HCT116 (cell line): ENCODE measurements around the gene FOXP2. TPM values are rescaled to one million over a fixed set of nuclear protein-coding genes. Genes with fewer than 3 reads are reported as not detected.

Source experiments
- ATAC-seq: fragments of 200-7000 bp; cut with Tn5 transposase; 2 replicates; pipeline ENCODE4 v1.9.1; 2020; ENCODE audit warnings: mild to moderate bottlenecking, moderate library complexity
- BruUV-seq: library from RNA; stranded (reverse); fragments of 400-500 nt; replicated peaks from 2 replicates; lab custom pipeline; 2021; lab: Mats Ljungman, UMichigan
- CTCF ChIA-PET: fragments of 300-600 bp; sonication (Branson Sonifier 250); formaldehyde crosslinking; loops from one replicate; lab custom pipeline; 2021; ENCODE audit warnings: antibody characterized with exemption; lab: Charles Lee
- POLR2A ChIA-PET: fragments of 300-600, 350-600 bp; sonication (Branson Sonifier 250); formaldehyde crosslinking; loops from one replicate; lab custom pipeline; 2021; ENCODE audit warnings: antibody characterized with exemption; lab: Charles Lee
- RAD21 ChIA-PET, 2 experiments: fragments of 300-600 bp; sonication (Branson Sonifier 250); formaldehyde crosslinking; loops; one replicate each; lab custom pipeline; 2023; ENCODE audit warnings: low total read pairs in 2 of 2; ENCODE audit not compliant: uncharacterized antibody in 2 of 2, unreplicated experiment in 2 of 2, low non-redundant PET in 1 of 2; lab: Charles Lee
- DNase-seq: peaks from one replicate; pipeline ENCODE4 v3.0.0-alpha.2; 2010; ENCODE audit warnings: low read depth, low spot score
- H2AFZ ChIP-seq: fragments of 200-600 bp; shearing (Covaris generic), sonication (generic); 2 replicates; pipeline ENCODE4 v1.6.1; 2017; ENCODE audit warnings: low read depth, mixed run types, mixed read lengths, antibody characterized with exemption, low read length; ENCODE audit not compliant: poor library complexity, severe bottlenecking
- H3K27ac ChIP-seq: 2 replicates; pipeline ENCODE4 v1.5.1; 2012; ENCODE audit warnings: low read depth, low read length
- H3K27me3 ChIP-seq: fragments of 200-600 bp; sonication (generic); 2 replicates; pipeline ENCODE4 v1.6.1; 2016; ENCODE audit warnings: mixed run types, low read length, mixed read lengths; ENCODE audit not compliant: insufficient read depth
- H3K36me3 ChIP-seq, 2 experiments: fragments of 200-500 bp in 1 of 2; fragments of 200-600 bp in 1 of 2; sonication (Bioruptor generic) in 1 of 2; sonication (generic) in 1 of 2; 2 replicates each; pipeline versions ENCODE4 v1.5.1 to v1.6.1; 2014 to 2016; ENCODE audit warnings: low read length in 2 of 2, inconsistent platforms in 1 of 2, mixed read lengths in 1 of 2, mixed run types in 1 of 2; ENCODE audit not compliant: insufficient read depth in 2 of 2, control insufficient read depth in 1 of 2
- H3K4me1 ChIP-seq, 2 experiments: fragments of 200-600 bp in 1 of 2; sonication (generic) in 1 of 2; 2 replicates each; pipeline versions ENCODE4 v1.5.1 to v1.6.1; 2012 to 2017; ENCODE audit warnings: low read length in 2 of 2, inconsistent platforms in 1 of 2, mild to moderate bottlenecking in 1 of 2, mixed read lengths in 1 of 2, mixed run types in 1 of 2, moderate library complexity in 1 of 2; ENCODE audit not compliant: insufficient read depth in 2 of 2, control insufficient read depth in 1 of 2
- H3K4me2 ChIP-seq: fragments of 200-600 bp; sonication (generic); 2 replicates; pipeline ENCODE4 v1.6.1; 2017; ENCODE audit warnings: mixed run types, low read length, mixed read lengths
- H3K4me3 ChIP-seq, 2 experiments: fragments of 200-600 bp in 1 of 2; sonication (generic) in 1 of 2; replicated peaks in 1 of 2; 2 replicates each; pipeline ENCODE4 v1.5.1; 2011 to 2016; ENCODE audit warnings: low read length in 2 of 2, control low read depth in 1 of 2, low read depth in 1 of 2, mild to moderate bottlenecking in 1 of 2, mixed read lengths in 1 of 2, mixed run types in 1 of 2
- H3K79me2 ChIP-seq: fragments of 200-600 bp; sonication (generic); 2 replicates; pipeline ENCODE4 v1.6.1; 2017; ENCODE audit warnings: mild to moderate bottlenecking, mixed run types, low read length, moderate library complexity, mixed read lengths; ENCODE audit not compliant: insufficient read depth
- H3K9ac ChIP-seq: fragments of 200-600 bp; sonication (generic); 2 replicates; pipeline ENCODE4 v1.6.1; 2016; ENCODE audit warnings: low read length, mixed read lengths
- H3K9me2 ChIP-seq: fragments of 200-600 bp; sonication (generic), shearing (Covaris generic); 2 replicates; pipeline ENCODE4 v1.6.1; 2017; ENCODE audit warnings: mixed run types, mild to moderate bottlenecking, moderate library complexity; ENCODE audit not compliant: insufficient read depth
- H3K9me3 ChIP-seq, 2 experiments: fragments of 200-500 bp in 1 of 2; fragments of 200-600 bp in 1 of 2; sonication (Bioruptor generic) in 1 of 2; sonication (generic) in 1 of 2; 2 replicates each; pipeline ENCODE4 v1.6.1; 2014 to 2017; ENCODE audit warnings: low read length in 2 of 2, mixed read lengths in 2 of 2, inconsistent platforms in 1 of 2, low read depth in 1 of 2, mild to moderate bottlenecking in 1 of 2, mixed run types in 1 of 2, moderate library complexity in 1 of 2; ENCODE audit not compliant: control insufficient read depth in 1 of 2, insufficient read depth in 1 of 2
- H4K20me1 ChIP-seq: fragments of 200-600 bp; sonication (generic), shearing (Covaris generic); 2 replicates; pipeline ENCODE4 v1.6.1; 2017; ENCODE audit warnings: mixed run types, mild to moderate bottlenecking, moderate library complexity; ENCODE audit not compliant: insufficient read depth
- ATF3 ChIP-seq: IDR thresholded peaks from 2 replicates; pipeline ENCODE4 v1.6.1; 2012
- CBX3 ChIP-seq: IDR thresholded peaks from 2 replicates; pipeline ENCODE4 v1.6.1; 2012; ENCODE audit warnings: low read depth
- CEBPB ChIP-seq: IDR thresholded peaks from 2 replicates; pipeline ENCODE4 v1.6.1; 2012; ENCODE audit warnings: low read depth
- EGR1 ChIP-seq: IDR thresholded peaks from 2 replicates; pipeline ENCODE4 v1.6.1; 2012; ENCODE audit warnings: low read depth
- ELF1 ChIP-seq: IDR thresholded peaks from 2 replicates; pipeline ENCODE4 v1.6.1; 2012; ENCODE audit warnings: low read depth, borderline replicate concordance
- EZH2 ChIP-seq: fragments of 200-600 bp; sonication (generic); IDR thresholded peaks from 2 replicates; pipeline ENCODE4 v1.6.1; 2017; ENCODE audit warnings: antibody characterized with exemption, mixed run types
- EZH2phosphoT487 ChIP-seq: fragments of 200-600 bp; IDR thresholded peaks from 2 replicates; pipeline ENCODE4 v1.6.1; 2018; ENCODE audit warnings: antibody characterized with exemption, borderline replicate concordance
- FOSL1 ChIP-seq: IDR thresholded peaks from 2 replicates; pipeline ENCODE4 v1.6.1; 2012; ENCODE audit warnings: low read depth
- JUND ChIP-seq: IDR thresholded peaks from 2 replicates; pipeline ENCODE4 v1.6.1; 2012
- POLR2A ChIP-seq: IDR thresholded peaks from 2 replicates; pipeline ENCODE4 v1.7.0; 2011; ENCODE audit warnings: borderline replicate concordance; ENCODE audit not compliant: insufficient read depth, insufficient read length; ENCODE audit errors: extremely low read depth
- RAD21 ChIP-seq: IDR thresholded peaks from 2 replicates; pipeline ENCODE4 v1.6.1; 2012; ENCODE audit warnings: low read depth, mild to moderate bottlenecking
- SIN3A ChIP-seq: IDR thresholded peaks from 2 replicates; pipeline ENCODE4 v1.6.1; 2012; ENCODE audit warnings: low read depth
- SP1 ChIP-seq: IDR thresholded peaks from 2 replicates; pipeline ENCODE4 v1.6.1; 2012; ENCODE audit warnings: low read depth
- TCF7L2 ChIP-seq: IDR thresholded peaks from 2 replicates; pipeline ENCODE4 v1.7.0; 2011; ENCODE audit warnings: borderline replicate concordance, inconsistent platforms; ENCODE audit not compliant: insufficient read depth, insufficient read length; ENCODE audit errors: extremely low read depth
- YY1 ChIP-seq: IDR thresholded peaks from 2 replicates; pipeline ENCODE4 v1.6.1; 2011; ENCODE audit warnings: low read length, low read depth, moderate library complexity, mild to moderate bottlenecking; ENCODE audit not compliant: insufficient replicate concordance; ENCODE audit errors: extremely low read depth
- ZFX ChIP-seq: fragments of 450-650 bp; IDR thresholded peaks from 2 replicates; pipeline ENCODE4 v1.6.1; 2017
- intact Hi-C: fragments of 100-400 bp; cut with micrococcal nuclease; formaldehyde crosslinking; loops from 2 replicates; pipeline ENCODE4 v1.10.0; 2022
- total RNA-seq: library from RNA; stranded (reverse); gene quantifications from one replicate; pipeline ENCODE4 v1.2.1, GENCODE V29; 2021; ENCODE audit not compliant: unreplicated experiment
- TF ChIP-seq, protein P1 (sequence below): IDR thresholded peaks from 2 replicates; pipeline ENCODE4 v1.6.1; 2012
- TF ChIP-seq, protein P2 (sequence below), 3 experiments: fragments of 200-600 bp in 1 of 3; sonication (generic) in 1 of 3; IDR thresholded peaks in 2 of 3; conservative IDR thresholded peaks in 1 of 3; 2 replicates each; pipeline ENCODE4 v1.5.1; 2012 to 2017; ENCODE audit warnings: low read depth in 2 of 3, low read length in 2 of 3, antibody characterized with exemption in 1 of 3, borderline replicate concordance in 1 of 3, control low read depth in 1 of 3, mild to moderate bottlenecking in 1 of 3, mixed read lengths in 1 of 3, mixed run types in 1 of 3, moderate library complexity in 1 of 3; ENCODE audit not compliant: insufficient read depth in 1 of 3
- TF ChIP-seq, protein P3 (sequence below): IDR thresholded peaks from 2 replicates; pipeline ENCODE4 v1.6.1; 2012; ENCODE audit warnings: low read depth

The FOXP2 gene
- total RNA-seq, 1 experiment from 2014 or later, result 2.5 TPM

GRCh38 chr7:114450431-114450830, 35.8 kb downstream of the FOXP2 start:
- POLR2A ChIA-PET, result no interaction called here
- intact Hi-C loops, result no loop called here
- H3K36me3 ChIP-seq, result no peaks in the 10 kb centered on the region
- H3K4me1 ChIP-seq, result no peaks in the 10 kb centered on the region
- H3K27ac ChIP-seq, result no peak overlapping the region
- no peaks in the 10 kb centered on the region for H3K79me2 ChIP-seq
- H2AFZ ChIP-seq, result no peak overlapping the region
- BruUV-seq, result no TSS peak
- no peak for ATAC-seq
- TF ChIP-seq YY1, result no peak
- TF ChIP-seq ELF1, result no peak
- TF ChIP-seq RAD21, result no peak
- TF ChIP-seq, protein P1, sequence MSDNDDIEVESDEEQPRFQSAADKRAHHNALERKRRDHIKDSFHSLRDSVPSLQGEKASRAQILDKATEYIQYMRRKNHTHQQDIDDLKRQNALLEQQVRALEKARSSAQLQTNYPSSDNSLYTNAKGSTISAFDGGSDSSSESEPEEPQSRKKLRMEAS, result no peak
- TF ChIP-seq FOSL1, result no peak
- no peak for TF ChIP-seq EGR1
- TF ChIP-seq EZH2phosphoT487, result no peak
- TF ChIP-seq, protein P2, sequence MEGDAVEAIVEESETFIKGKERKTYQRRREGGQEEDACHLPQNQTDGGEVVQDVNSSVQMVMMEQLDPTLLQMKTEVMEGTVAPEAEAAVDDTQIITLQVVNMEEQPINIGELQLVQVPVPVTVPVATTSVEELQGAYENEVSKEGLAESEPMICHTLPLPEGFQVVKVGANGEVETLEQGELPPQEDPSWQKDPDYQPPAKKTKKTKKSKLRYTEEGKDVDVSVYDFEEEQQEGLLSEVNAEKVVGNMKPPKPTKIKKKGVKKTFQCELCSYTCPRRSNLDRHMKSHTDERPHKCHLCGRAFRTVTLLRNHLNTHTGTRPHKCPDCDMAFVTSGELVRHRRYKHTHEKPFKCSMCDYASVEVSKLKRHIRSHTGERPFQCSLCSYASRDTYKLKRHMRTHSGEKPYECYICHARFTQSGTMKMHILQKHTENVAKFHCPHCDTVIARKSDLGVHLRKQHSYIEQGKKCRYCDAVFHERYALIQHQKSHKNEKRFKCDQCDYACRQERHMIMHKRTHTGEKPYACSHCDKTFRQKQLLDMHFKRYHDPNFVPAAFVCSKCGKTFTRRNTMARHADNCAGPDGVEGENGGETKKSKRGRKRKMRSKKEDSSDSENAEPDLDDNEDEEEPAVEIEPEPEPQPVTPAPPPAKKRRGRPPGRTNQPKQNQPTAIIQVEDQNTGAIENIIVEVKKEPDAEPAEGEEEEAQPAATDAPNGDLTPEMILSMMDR (IDR thresholded peaks at IDR 0.05 in 2 of 3, conservative IDR thresholded peaks at IDR 0.05 in 1 of 3; ENCODE audit: borderline replicate concordance in 1 of 3, insufficient read depth in 1 of 3, low read depth in 2 of 3, low read length in 2 of 3), result no peak
- no peak for TF ChIP-seq ATF3
- TF ChIP-seq, protein P3, sequence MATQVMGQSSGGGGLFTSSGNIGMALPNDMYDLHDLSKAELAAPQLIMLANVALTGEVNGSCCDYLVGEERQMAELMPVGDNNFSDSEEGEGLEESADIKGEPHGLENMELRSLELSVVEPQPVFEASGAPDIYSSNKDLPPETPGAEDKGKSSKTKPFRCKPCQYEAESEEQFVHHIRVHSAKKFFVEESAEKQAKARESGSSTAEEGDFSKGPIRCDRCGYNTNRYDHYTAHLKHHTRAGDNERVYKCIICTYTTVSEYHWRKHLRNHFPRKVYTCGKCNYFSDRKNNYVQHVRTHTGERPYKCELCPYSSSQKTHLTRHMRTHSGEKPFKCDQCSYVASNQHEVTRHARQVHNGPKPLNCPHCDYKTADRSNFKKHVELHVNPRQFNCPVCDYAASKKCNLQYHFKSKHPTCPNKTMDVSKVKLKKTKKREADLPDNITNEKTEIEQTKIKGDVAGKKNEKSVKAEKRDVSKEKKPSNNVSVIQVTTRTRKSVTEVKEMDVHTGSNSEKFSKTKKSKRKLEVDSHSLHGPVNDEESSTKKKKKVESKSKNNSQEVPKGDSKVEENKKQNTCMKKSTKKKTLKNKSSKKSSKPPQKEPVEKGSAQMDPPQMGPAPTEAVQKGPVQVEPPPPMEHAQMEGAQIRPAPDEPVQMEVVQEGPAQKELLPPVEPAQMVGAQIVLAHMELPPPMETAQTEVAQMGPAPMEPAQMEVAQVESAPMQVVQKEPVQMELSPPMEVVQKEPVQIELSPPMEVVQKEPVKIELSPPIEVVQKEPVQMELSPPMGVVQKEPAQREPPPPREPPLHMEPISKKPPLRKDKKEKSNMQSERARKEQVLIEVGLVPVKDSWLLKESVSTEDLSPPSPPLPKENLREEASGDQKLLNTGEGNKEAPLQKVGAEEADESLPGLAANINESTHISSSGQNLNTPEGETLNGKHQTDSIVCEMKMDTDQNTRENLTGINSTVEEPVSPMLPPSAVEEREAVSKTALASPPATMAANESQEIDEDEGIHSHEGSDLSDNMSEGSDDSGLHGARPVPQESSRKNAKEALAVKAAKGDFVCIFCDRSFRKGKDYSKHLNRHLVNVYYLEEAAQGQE, result no peak
- TF ChIP-seq POLR2A, result no peak
- no peak for TF ChIP-seq EZH2
- no peak for TF ChIP-seq JUND
- TF ChIP-seq CEBPB, result no peak
- no peak for TF ChIP-seq ZFX
- TF ChIP-seq CBX3, result no peak
- no peak for TF ChIP-seq SP1
- no peak for TF ChIP-seq TCF7L2
- no peak for TF ChIP-seq SIN3A
- CTCF ChIA-PET, result interaction anchor here (0.6 to 2.2 kb wide), 2 partner anchors 24 to 76 kb away, joined by 3 to 6 read pairs; no protein-coding TSS in a partner anchor
- no peak for DNase-seq
- H4K20me1 ChIP-seq, result no peaks in the 10 kb centered on the region
- H3K9me3 ChIP-seq, result no peaks in the 10 kb centered on the region
- H3K9ac ChIP-seq, result no peak overlapping the region
- no peaks in the 10 kb centered on the region for H3K27me3 ChIP-seq
- no peak overlapping the region for H3K4me3 ChIP-seq
- no peak overlapping the region for H3K4me2 ChIP-seq
- RAD21 ChIA-PET, result no interaction called here
- no peaks in the 10 kb centered on the region for H3K9me2 ChIP-seq
